ENCODE data around the gene LRBA.
A peak's percentile ranks its signal among the peaks of the same experiment; 100 is the strongest.

DNA sequence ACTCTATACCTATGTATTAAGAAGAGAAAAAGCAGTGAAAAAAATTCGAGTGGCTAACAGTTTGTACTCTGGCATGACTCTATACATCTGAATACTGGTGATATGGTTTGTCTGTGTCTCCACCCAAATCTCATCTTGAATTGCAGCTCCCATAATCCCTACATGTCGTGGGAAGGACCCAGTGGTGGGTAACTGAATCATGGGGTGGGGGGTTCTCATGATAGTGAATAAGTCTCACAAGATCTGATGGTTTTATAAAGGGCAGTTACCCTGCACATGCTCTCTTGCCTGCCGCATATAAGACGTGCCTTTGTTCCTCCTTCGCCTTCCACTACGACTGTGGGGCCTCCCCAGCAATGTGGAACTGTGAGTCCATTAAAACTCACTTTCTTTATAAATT, 70.4 kb downstream of the LRBA start:
- no peak for TF ChIP-seq POLR2A (conservative IDR thresholded peaks at IDR 0.05)
- no peak for TF ChIP-seq CREB1 (IDR thresholded peaks at IDR 0.05)
- no peak for TF ChIP-seq CREB1 (CRISPR knock-in tag; IDR thresholded peaks at IDR 0.05)
- no peak for TF ChIP-seq PURB (CRISPR knock-in tag; IDR thresholded peaks at IDR 0.05; ENCODE audit: low read depth)
- TF ChIP-seq ZNF217 (CRISPR knock-in tag; IDR thresholded peaks at IDR 0.05): no peak
- TF ChIP-seq TRIM25 (IDR thresholded peaks at IDR 0.05; ENCODE audit: borderline replicate concordance): no peak
- no peak for TF ChIP-seq ZNF3 (CRISPR knock-in tag; IDR thresholded peaks at IDR 0.05)
- TF ChIP-seq POLR3G (IDR thresholded peaks at IDR 0.05; ENCODE audit: extremely low read depth, insufficient read length, insufficient replicate concordance): no peak
- TF ChIP-seq L3MBTL2 (IDR thresholded peaks at IDR 0.05): peak; percentile 25; the same call in 1 of the 2 replicates
- TF ChIP-seq TCFL5 (CRISPR knock-in tag; conservative IDR thresholded peaks at IDR 0.05): no peak
- TF ChIP-seq ERF (CRISPR knock-in tag; IDR thresholded peaks at IDR 0.05): no peak
- no peak for TF ChIP-seq RNF2 (IDR thresholded peaks at IDR 0.05)
- TF ChIP-seq MED1 (CRISPR knock-in tag; IDR thresholded peaks at IDR 0.05; ENCODE audit: borderline replicate concordance): no peak
- no peak for TF ChIP-seq ZNF253 (CRISPR knock-in tag; conservative IDR thresholded peaks at IDR 0.05)
- TF ChIP-seq, protein P1, sequence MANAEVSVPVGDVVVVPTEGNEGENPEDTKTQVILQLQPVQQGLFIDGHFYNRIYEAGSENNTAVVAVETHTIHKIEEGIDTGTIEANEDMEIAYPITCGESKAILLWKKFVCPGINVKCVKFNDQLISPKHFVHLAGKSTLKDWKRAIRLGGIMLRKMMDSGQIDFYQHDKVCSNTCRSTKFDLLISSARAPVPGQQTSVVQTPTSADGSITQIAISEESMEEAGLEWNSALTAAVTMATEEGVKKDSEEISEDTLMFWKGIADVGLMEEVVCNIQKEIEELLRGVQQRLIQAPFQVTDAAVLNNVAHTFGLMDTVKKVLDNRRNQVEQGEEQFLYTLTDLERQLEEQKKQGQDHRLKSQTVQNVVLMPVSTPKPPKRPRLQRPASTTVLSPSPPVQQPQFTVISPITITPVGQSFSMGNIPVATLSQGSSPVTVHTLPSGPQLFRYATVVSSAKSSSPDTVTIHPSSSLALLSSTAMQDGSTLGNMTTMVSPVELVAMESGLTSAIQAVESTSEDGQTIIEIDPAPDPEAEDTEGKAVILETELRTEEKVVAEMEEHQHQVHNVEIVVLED (CRISPR knock-in tag; IDR thresholded peaks at IDR 0.05): no peak

All from K562 (cell line).